IPS-NIHi7 (cell line): ENCODE data around the gene MT1H.
"Not testable (repeated sequence)": the region's sequence is repeated elsewhere in the genome, so short reads cannot be mapped to it uniquely, and the experiment has no call there.

Experiments
- DNase-seq: peaks from one replicate; pipeline ENCODE4 v3.0.0; 2012; ENCODE audit warnings: mixed read lengths; ENCODE audit errors: extremely low spot score

Gene MT1H

GRCh38 chr16:56684926-56685590 is 15.4 kb downstream of the MT1H start:
- no peak for DNase-seq

GRCh38 chr16:56686758-56687157 is 17.1 kb downstream of the MT1H start:
- DNase-seq, result no peak

- no peak for DNase-seq
Measured at GRCh38 chr16:56688762-56689161, 19.1 kb downstream of the MT1H start.

- no peak for DNase-seq
Measured at GRCh38 chr16:56689171-56689570, 19.6 kb downstream of the MT1H start.

GRCh38 chr16:56690420-56691122 is 21.0 kb downstream of the MT1H start:
- DNase-seq, result no peak

GRCh38 chr16:56691885-56692284 is 22.3 kb downstream of the MT1H start:
- peak; percentile 61 for DNase-seq

GRCh38 chr16:56695246-56695645 is 25.6 kb downstream of the MT1H start:
- DNase-seq, result no peak

GRCh38 chr16:56697456-56698155 is 28.0 kb downstream of the MT1H start:
- no peak for DNase-seq

GRCh38 chr16:56700195-56700594 is 30.6 kb downstream of the MT1H start:
- DNase-seq, result no peak

GRCh38 chr16:56700631-56701030 is 31.0 kb downstream of the MT1H start:
- DNase-seq, result no peak

- no peak for DNase-seq
Measured at GRCh38 chr16:56701534-56701933, 31.9 kb downstream of the MT1H start.

- DNase-seq, result no peak
Measured at GRCh38 chr16:56702836-56703235, 33.2 kb downstream of the MT1H start.

- no peak for DNase-seq
Measured at GRCh38 chr16:56708525-56709442, 39.2 kb downstream of the MT1H start.

- no peak for DNase-seq
Measured at GRCh38 chr16:56709443-56710040, 39.9 kb downstream of the MT1H start.

GRCh38 chr16:56710181-56710737 is 40.6 kb downstream of the MT1H start:
- no peak for DNase-seq

- DNase-seq, result no peak
Measured at GRCh38 chr16:56711862-56712261, 42.2 kb downstream of the MT1H start.

GRCh38 chr16:56713794-56714193 is 44.2 kb downstream of the MT1H start:
- no peak for DNase-seq

- DNase-seq, result no peak
Measured at GRCh38 chr16:56715126-56715525, 45.5 kb downstream of the MT1H start.

GRCh38 chr16:56716761-56717160 is 47.1 kb downstream of the MT1H start:
- DNase-seq, result no peak

- not testable (repeated sequence) for DNase-seq
Measured at GRCh38 chr16:56717532-56717931, 47.9 kb downstream of the MT1H start.
